HG03575 (cell line): ENCODE results near the gene PPIH.
"Not testable (repeated sequence)": the region's sequence is repeated elsewhere in the genome, so short reads cannot be mapped to it uniquely, and the experiment has no call there.

ENCODE experiments used
- ATAC-seq: cut with Tn5 transposase; IDR thresholded peaks from one replicate; pipeline ENCODE4 v1.9.1; 2021; ENCODE audit not compliant: unreplicated experiment, insufficient number of reproducible peaks, low FRiP score; ENCODE audit errors: extremely low read depth

The PPIH gene

DNA sequence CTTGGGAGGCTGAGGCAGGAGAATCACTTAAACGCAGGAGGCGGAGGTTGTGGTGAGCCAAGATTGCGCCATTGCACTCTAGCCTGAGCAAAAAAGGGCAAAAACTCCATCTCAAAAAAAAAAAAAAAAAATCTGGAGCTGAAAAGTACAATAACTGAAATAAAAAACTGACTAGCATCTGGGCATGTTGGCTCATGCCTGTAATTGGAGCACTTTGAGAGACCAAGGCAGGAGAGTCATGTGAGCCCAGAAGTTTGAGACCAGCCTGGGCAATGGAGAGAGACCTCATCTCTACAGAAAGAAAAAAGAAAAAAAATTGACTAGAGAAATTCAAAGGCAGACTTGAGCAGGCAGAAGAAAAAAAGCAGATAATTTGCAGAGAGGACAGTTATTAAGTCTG is 63.7 kb downstream of the PPIH start:
- no peak for ATAC-seq

DNA sequence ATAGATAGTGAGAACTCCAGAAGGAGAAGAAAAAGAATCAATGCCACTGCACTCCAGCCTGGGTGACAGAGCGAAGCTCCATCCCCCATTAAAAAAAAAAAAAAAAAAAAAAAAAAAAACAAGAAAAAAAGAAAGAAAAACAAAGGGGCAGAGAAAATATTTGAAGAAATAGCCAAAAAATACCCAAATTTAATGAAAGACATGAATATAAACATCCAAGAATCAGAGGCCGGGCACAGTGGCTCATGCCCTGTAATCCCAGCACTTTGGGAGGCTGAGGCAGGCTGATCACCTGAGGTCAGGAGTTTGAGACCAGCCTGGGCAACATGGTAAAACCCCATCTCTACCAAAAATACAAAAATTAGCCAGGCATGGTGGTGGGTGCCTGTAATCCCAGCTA is 64.2 kb downstream of the PPIH start:
- ATAC-seq: not testable (repeated sequence)

DNA sequence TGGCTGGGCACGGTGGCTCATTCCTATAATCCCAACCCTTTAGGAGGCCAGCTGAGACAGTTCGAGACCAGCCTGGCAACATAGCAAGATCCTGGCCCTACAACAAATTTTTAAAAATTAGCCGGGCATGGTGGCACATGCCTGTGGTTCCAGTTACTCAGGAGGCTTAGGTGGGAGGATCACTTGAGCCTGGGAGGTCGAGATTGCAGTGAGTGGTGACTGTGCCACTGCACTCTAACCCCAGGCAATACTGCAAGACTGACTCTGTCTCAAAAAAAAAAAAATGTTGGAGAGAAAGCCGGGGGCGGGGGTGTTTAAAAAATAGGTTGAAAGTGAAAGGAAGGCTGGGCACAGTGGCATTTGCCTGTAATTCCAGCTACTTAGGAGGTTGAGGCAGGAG is 65.3 kb downstream of the PPIH start:
- no peak for ATAC-seq

DNA sequence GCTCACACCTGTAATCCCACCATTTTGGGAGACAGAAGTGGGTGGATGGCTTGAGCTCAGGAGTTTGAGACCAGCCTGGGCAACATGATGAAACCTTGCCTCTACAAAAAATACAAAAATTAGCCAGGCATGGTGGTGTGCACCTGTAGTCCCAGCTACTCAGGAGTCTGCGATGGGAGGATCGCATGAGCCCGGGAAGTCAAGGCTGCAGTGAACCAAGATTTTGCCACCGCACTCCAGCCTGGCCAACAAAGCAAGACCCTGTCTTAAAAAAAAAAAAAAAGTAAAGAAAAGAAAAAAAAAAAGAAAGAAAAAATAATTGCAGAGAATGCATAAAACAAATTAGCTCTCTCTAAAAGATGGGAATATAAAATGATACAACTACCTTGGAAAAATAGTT is 67.6 kb downstream of the PPIH start:
- not testable (repeated sequence) for ATAC-seq
